Retinal pigment epithelial cell (primary cell): ENCODE measurements around the gene TLE3.

ENCODE experiments used
- DNase-seq: peaks from one replicate; pipeline ENCODE4 v3.0.0-alpha.2; 2010; ENCODE audit warnings: low read depth
- H3K4me3 ChIP-seq: 2 replicates; pipeline ENCODE4 v1.5.1; 2011; ENCODE audit warnings: mild to moderate bottlenecking, low read length, control low read depth, moderate library complexity
- CTCF ChIP-seq: conservative IDR thresholded peaks from 2 replicates; pipeline ENCODE4 v1.5.1; 2011; ENCODE audit warnings: low read depth, low read length, control low read depth, inconsistent platforms

The TLE3 gene

DNA sequence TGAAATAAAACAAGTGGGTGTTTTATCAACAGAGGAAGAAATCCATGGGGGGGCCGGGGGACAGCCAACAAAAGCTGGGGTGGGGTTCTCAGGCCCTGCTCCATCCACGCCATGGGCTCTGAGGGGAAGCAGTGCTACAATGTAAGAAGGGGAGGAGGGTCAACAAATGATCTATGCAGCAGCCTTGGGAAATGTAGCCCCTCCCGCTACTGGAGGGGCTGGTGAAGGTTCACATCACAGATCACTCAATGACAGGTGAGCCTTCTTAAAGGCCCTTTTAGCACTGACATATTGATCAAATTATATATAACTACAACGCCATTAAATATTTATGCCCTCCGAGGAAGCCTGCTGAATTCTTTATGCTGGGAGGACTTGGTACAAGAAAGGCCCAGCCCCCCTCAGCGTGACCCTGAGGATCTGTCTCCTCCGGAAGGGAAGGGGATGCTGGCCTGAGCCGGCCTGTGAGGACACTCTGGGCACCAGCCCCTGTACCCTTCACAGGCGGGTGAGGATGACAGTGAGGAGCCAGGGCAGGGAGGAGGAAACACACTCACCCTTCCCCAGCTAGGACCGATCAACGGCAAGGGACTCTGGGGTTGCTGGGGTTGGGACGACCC lies 15.3 kb downstream of the TLE3 start:
- no peak overlapping the region for H3K4me3 ChIP-seq
- no peak for DNase-seq
- TF ChIP-seq CTCF, result no peak

GRCh38 chr15:70081612-70082011 lies 16.1 kb downstream of the TLE3 start:
- TF ChIP-seq CTCF, result no peak
- no peak overlapping the region for H3K4me3 ChIP-seq
- DNase-seq, result no peak

GRCh38 chr15:70080347-70080746 lies 17.4 kb downstream of the TLE3 start:
- no peak overlapping the region for H3K4me3 ChIP-seq
- no peak for DNase-seq
- no peak for TF ChIP-seq CTCF

DNA sequence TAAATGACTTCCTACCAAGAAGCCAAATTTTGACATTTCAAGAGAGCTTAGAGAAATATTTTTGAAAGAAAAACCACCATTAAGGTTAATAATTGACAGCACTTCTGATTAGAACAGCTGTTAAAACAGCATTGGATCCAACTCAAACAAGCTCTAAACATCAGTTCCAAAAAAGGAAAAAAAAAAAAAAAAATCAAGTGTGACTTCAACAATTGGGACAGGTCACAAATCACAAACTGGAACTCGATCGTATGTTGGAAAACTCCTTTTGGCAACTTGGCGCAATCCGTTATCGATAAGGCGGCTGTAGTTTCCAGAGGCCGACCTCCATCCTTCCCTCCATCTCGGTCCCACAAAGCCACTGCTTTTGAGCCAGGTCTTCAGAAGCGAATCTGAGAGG lies 17.8 kb downstream of the TLE3 start:
- DNase-seq, result no peak
- no peak overlapping the region for H3K4me3 ChIP-seq
- no peak for TF ChIP-seq CTCF

GRCh38 chr15:70078578-70079417 lies 18.9 kb downstream of the TLE3 start:
- TF ChIP-seq CTCF, result no peak
- no peak for DNase-seq
- H3K4me3 ChIP-seq, result no peak overlapping the region

- H3K4me3 ChIP-seq, result no peak overlapping the region
- TF ChIP-seq CTCF, result no peak
- no peak for DNase-seq
Observed at GRCh38 chr15:70077188-70078147, 20.2 kb downstream of the TLE3 start.
